ENCODE results near the gene POR.

Gene POR

GRCh38 chr7:75981203-75981452, 66.2 kb downstream of the POR start:
- no peak overlapping the region for H3K4me3 ChIP-seq (ENCODE audit: low read length)
- DNase-seq (ENCODE audit: low read depth), result no peak
- TF ChIP-seq CTCF (conservative IDR thresholded peaks at IDR 0.05; ENCODE audit: low read depth, low read length), result no peak

- no peak for DNase-seq (ENCODE audit: low read depth)
- no peak for TF ChIP-seq CTCF (conservative IDR thresholded peaks at IDR 0.05; ENCODE audit: low read depth, low read length)
- H3K4me3 ChIP-seq (ENCODE audit: low read length), result no peak overlapping the region
These were observed 66.7 kb downstream of the POR start for GRCh38 chr7:75981453-75982305.

GRCh38 chr7:75982306-75983064, 67.5 kb downstream of the POR start:
- no peak for TF ChIP-seq CTCF (conservative IDR thresholded peaks at IDR 0.05; ENCODE audit: low read depth, low read length)
- no peak for DNase-seq (ENCODE audit: low read depth)
- no peak overlapping the region for H3K4me3 ChIP-seq (ENCODE audit: low read length)

GRCh38 chr7:75983471-75984129, 68.6 kb downstream of the POR start:
- no peak overlapping the region for H3K4me3 ChIP-seq (ENCODE audit: low read length)
- no peak for TF ChIP-seq CTCF (conservative IDR thresholded peaks at IDR 0.05; ENCODE audit: low read depth, low read length)
- DNase-seq (ENCODE audit: low read depth), result no peak

- DNase-seq (ENCODE audit: low read depth), result no peak
- TF ChIP-seq CTCF (conservative IDR thresholded peaks at IDR 0.05; ENCODE audit: low read depth, low read length), result no peak
- H3K4me3 ChIP-seq (ENCODE audit: low read length), result no peak overlapping the region
These were observed 69.4 kb downstream of the POR start for GRCh38 chr7:75984130-75985008.

GRCh38 chr7:75985009-75985517, 70.1 kb downstream of the POR start:
- TF ChIP-seq CTCF (conservative IDR thresholded peaks at IDR 0.05; ENCODE audit: low read depth, low read length), result no peak
- H3K4me3 ChIP-seq (ENCODE audit: low read length), result no peak overlapping the region
- DNase-seq (ENCODE audit: low read depth), result no peak

All from retinal pigment epithelial cell (primary cell).